Stimulated activated CD4-positive, alpha-beta T cell treated with anti-CD3 and anti-CD28 coated beads, Interleukin-12 subunit alpha, Interleukin-12 subunit beta, amount 100 ng/mL, for 48 hours (primary cell): Measurements from ENCODE around the gene HSF2BP.
"Not testable (repeated sequence)": the region's sequence is repeated elsewhere in the genome, so short reads cannot be mapped to it uniquely, and the experiment has no call there.

ENCODE experiments used
- DNase-seq, 3 donors: peaks; one replicate each; pipeline ENCODE4 v3.0.0-alpha.2; 2020; ENCODE audit warnings: low read depth in 2 of 3, low spot score in 1 of 3

Gene HSF2BP

DNA sequence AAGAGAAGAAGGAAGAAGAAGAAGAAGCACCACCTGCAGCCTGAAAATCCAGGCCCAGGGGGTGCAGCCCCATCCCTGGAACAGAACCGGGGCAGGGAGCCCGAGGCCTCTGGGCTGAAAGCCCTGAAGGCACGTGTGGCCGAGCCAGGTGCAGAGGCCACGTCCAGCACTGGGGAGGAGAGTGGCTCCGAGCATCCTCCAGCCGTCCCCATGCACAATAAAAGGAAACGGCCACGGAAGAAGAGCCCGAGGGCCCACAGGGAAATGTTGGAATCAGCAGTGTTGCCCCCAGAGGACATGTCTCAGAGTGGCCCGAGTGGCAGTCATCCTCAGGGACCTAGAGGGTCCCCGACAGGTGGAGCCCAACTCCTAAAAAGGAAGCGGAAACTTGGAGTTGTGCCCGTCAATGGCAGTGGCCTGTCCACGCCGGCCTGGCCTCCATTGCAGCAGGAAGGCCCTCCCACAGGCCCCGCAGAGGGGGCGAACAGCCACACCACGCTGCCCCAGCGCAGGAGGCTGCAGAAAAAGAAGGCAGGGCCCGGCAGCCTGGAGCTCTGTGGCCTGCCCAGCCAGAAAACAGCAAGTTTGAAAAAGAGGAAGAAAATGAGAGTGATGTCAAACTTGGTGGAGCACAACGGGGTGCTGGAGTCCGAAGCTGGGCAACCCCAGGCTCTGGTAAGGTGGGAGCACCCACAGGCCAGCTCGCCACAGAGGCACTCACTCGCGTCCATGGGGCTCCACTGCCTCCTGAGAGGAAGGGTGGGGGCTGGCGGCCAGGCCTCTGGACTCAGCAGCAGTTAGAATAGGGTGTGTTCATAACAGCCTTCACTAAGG, 28.5 kb upstream of the HSF2BP start:
- DNase-seq, result no peak

DNA sequence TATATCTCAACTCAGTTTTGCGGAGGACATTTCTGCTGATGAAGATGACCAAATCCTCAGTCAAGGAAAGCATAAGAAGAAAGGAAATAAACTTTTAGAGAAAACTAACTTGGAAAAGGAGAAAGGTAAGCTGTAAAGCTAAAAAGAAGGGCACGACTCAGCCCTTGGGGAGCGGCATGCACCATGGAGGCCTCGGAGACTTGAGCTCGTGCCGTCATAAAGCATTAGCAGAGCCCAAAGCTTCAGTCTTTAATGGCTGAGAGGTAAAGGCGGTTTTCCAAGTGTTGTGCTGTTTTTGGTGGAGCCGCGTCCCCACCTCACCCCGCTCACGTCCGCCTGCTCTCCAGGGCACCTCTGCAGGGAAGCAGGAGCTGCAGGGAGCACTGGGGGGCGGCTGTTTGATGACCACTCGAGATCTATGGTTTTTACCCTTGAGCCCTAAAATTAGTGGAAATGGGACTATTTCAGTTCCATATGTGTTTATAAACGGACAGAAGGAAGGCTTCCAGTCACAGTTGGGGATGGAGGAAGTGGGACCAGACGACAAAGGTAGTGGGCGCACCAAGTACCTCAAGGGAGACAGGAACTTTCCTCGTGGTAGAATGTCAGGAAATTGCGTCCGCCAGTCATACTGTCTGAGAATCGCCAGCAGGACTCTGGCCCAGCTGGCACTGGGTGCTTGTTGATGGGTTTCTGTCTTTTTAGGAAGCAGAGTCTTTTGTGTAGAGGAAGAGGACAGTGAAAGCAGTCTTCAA, 27.7 kb upstream of the HSF2BP start:
- no peak for DNase-seq

DNA sequence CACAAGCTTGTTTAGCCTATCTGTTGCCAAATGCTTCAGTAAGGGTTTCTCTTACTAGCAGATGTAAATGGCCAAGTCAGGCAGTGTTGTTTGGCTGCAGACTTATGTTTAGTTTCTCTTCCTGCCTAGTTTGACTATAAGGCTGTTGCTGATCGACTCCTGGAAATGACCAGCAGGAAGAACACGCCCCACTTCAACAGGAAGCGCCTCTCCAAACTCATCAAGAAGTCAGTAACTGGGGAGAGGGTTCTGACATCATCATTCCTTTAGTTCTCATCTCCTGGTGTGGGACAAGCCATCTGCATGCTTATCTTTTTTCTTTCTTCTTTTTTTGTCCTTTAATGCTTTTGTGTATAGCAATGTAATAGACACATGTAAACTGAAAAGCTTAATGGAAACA, 25.1 kb upstream of the HSF2BP start:
- no peak for DNase-seq

DNA sequence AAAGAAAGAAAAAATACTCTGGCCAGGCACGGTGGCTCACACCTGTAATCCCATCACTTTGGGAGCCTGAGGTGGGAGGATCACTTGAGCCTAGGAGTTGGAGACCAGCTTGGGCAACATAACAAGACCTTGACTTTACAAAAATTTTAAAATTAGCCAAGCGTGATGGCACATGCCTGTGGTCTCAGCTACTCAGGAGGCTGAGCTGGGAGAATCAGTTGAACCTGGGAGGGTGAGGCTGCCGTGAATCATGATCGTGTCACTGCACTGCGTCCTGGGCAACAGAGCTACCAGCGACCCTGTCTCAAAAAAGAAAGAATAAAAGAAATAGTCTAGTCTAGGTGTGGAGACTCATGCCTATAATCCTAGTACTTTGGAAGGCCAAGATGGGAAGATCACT, 22.4 kb upstream of the HSF2BP start:
- no peak for DNase-seq

DNA sequence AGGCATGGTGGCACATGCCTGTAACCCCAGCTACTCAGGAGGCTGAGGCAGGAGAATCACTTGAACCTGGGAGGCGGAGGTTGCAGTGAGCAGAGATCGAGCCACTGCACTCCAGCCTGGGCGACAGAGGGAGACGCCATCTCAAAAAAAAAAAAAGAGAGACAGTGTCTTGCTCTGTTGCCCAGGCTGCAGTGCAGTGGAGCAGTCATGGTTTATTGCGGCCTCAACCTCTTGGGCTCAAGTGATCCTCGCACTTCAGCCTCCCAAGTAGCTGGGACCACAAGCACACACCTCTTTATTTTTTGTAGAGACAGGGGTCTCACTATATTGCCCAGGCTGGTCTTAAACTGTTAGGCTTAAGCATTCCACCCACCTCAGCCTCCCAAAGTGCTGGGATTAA, 21.1 kb upstream of the HSF2BP start:
- not testable (repeated sequence) for DNase-seq

DNA sequence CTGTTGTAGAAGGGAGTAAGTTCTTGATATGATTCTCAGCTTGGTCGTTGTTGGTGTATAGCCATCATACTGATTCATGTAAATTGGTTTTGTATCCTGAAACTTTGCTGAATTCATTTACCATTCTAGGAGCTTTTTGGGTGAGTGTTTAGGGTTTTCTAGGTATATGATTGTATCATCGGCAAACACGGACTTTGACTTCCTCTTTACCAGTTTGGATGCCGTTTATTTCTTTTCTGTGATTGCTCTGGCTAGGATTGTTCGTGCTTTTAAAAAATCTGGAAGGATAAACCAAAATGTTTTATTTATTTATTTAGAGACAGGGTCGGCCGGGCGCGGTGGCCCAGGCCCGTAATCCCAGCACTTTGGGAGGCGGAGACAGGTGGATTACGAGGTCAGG, 20.7 kb upstream of the HSF2BP start:
- no peak for DNase-seq

DNA sequence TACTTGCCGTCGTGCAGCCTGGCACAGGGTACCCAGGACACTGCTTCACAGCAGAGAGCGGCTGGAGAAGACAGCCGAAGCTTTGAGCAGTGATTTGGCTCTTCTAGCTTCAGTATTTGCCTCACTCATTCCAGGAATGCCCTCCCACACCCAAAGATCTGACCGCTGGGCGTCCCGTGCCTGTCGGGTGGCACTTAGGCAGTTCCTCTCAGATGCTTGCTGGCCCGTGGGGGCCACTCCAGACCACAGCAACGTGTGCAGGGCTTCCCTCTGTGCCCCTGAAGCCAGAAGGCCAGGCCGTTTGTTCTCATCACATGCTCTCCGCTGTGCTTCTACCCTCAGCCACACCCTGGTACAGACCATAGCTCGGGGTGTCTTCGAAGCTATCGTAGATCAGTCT, 17.1 kb upstream of the HSF2BP start:
- DNase-seq, result no peak

DNA sequence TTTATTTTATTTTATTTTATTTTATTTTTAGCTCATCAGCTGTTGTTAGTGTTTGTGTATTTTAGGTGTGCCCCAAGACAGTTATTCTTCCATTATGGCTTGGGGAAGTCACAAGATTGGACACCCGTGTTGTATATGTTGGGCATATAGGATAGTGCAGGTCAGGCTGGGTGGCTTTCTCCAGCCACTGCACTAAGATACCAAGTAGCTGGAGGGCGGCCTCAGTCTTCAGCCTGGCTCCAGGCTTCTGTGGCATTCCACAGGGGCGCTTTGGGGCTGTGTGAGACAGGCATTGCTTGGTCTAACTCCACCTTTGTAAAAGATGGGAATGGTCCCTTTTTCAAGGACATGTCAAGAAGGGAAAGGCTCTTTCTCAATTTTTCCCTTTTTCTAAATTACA, 16.6 kb upstream of the HSF2BP start:
- no peak for DNase-seq

DNA sequence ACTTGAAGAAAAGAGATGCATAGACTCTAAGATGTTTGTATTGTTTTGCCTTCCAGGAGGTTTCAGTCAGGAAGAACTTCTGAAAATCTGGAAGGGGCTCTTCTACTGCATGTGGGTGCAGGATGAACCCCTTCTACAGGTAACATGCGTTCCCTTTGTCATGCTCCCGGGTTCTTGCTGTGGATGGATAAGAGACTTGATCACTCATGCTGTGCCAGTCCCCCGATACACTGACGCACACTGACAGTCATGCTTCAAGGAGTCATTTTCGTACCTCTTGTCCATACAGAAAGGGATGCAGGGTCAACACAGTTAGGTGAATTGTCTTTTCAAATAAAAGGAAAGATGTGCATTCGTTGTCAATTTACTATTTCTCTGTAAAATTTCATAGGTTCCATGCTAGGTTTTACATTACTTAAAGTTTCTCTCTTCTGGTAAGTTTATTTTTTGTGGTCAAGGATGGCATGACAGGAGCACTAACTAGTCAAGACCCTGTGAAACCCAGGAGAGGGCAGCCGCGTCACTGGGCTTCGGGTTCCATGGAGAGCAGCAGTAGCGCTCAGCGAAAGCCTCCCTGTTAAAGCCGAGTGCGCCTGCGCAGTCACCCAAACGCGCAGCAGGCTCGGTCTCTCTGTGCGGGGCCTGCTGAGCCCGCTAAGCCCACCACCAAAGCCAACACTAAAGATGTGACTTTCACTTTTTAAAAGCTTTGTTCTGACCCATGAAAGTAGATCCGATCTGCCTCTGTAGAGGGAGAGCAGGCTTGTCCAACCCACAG, 10.7 kb upstream of the HSF2BP start:
- no peak for DNase-seq

DNA sequence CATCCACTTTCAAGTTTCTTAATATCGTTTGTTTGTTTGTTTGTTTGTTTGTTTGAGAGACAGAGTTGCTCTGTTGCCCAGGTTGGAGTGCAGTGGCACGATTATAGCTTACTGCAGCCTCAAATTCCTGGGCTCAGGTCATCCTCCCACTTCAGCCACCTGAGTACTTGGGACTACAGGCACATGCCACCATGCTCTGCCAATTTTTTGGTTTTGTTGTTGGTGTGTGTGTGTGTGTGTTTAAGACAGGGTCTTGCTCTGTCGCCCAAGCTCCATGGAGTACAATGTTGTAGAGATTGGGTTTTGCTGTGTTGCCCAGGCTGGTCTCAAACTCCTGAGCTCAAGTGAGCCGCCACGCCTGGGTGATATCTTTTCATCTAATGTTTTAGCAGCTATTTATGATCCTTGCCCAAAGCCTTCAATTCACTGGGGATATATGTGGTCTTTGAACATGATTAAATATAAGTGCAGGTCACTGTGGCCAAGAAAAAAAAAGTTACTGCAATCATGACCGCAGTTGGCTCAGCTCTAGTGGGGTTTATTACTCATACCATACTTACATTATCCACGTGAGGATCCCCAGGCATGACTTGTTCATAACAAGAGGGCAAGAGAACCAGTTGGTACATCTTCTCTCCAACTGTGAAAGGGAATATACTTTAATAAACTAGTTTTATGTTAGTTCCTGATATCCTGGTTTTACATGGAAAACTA, 8.1 kb upstream of the HSF2BP start:
- DNase-seq, result no peak

DNA sequence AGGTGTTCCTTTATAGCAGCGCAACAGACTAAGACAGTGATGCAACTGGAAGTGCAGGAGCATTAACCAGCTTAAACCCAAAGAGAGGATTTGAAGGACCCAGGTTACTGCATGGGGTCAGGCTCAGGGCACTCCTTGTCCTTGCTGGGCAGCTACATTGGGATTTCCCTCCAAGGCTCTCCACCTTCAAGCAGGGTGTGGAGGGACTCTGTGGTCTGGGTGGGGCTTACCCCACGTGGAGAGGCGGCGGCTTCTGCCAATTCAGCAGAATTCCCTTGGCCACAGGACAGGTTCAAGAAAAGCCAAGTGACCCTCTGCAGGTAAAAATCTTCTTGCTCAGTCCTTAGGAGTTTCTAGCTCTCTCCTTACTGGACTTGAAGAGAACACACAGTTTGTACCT, 6.6 kb upstream of the HSF2BP start:
- no peak for DNase-seq

DNA sequence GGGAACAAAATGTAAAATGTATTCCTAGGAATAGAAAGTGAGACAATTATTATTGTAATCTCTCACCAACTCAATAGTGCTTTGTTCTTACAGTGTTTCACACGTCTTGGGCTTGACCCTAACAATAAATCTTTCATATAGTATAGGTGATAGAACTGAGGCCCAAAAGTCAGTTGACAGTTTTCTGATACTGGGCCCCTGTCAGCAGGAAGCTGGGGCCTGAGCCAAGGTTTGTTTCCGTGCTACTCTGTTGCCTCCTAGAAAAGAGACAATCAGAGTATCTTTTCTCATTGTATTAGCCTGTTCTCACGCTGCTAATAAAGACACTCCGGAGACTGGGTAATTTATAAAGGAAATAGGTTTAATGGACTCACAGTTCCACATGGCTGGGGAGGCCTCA, 5.1 kb upstream of the HSF2BP start:
- no peak for DNase-seq

DNA sequence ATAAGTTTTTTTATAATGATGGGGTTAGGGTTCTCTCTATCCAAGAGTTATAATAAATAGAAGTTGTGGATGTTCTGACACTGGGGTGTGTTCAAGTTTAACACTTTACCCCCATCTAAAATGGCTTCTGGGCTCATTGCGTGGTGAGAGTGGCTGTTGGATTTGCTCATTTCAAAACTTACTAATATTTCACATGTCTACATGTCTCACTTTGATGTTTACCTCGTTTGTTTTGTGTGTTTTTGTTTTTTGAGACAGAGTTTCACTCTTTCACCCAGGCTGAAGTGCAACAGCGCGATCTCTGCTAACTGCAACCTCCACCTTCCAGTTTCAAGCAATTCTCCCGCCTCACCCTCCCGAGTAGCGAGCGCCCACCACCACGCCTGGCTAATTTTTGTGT, 3.7 kb upstream of the HSF2BP start:
- no peak for DNase-seq

DNA sequence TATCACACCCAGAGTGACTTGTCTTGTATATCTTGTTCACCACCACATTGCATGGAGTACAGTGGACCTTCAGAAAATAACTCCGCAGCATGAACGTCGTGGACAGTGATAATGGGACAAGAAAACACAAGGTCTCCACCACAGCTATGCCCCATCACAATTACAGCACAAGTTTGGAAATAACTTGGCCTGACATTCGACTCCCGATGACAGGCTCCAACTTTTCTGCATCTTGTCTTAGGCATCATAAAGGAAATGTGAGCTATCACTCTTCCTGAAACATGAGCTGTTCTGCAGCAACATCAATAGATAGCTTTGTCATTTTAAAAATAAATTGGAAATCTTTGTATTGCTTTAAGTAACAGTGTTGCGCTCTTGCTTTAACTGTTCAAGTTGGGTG, 3.0 kb upstream of the HSF2BP start:
- DNase-seq, result no peak

DNA sequence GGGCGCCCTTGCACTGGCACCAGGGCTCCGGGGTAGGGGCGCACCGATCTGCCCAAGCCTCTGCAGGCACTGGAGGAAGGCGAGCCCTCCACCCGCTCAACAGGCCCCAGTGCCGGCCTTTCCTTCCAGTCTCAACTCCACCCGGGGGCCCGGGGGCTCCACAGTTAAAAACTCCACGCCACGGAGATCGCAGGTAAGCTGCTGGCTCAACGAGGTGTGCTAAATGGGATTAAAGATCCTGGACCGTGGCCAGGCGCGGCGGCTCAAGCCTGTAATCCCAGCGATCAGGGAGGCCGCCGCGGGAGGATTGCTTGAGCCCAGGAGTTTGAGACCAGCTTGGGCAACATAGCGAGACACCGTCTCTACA, 536 bp downstream of the HSF2BP start:
- DNase-seq, result no peak

DNA sequence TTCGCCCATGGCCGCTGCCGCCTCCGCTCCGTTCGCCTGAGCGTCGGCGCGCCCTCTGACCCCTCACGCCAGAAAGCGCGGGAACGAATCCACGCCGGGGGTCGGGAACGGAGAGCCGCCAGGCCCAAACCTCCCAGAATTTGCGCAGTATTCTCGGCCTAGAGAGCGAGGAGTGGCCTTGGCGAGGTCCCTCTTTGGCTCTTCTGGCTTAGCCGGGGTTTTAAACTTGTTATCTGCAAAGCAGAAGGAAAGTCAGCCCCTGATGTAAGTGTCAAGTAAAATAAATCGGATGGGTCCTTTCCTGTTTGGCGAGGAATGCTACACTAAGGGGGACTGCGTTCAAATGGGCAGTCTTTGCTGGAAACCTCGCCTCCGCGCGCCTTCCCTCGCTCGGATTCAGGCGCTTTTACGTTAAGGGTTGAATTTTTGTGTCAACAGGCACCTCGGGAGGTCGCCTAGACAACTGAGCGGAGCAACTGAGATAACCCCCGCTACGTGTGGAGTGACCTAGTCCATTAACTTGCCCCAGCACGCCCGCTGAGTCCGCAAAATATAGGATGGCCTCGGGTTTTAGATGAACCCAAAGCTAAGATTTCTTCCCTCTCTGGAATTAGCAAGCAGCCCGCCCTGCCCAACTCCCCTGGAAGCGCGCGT, 1.1 kb downstream of the HSF2BP start:
- DNase-seq, result no peak

DNA sequence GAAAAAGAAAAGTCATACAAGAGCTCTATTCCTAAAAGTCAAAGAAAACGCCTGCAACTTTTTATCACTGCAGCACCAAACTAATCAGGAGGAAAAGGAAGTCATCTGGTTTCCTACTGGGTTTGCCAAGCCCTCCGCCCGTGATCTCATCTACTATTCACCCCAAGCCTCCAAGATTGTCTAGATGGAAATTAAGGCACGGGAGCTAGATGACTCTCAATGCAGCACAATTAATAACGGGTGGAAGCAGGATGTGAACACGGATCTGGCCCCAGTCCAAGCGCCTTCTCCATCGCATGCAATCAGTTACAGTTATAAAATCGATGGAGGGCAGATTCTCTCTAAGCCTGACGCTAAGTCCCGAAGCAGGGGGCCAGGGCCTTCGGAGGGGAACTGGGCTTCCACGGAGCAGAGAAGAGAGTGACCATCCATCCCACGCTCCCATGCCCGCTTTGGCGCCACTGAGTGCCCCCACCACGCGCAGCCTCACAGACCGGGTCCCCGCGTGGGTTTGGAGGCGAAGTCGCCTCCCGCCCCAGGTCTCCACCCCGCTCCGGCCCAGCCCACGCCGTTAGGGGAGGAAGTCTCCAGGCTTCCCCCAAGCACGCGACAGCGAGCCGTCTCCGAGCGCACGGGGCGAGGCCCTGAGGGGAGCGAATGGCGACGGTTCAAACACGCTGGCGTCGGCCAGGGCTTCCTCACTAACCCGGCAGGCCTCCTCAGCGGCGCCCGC, 1.8 kb downstream of the HSF2BP start:
- DNase-seq, result no peak

DNA sequence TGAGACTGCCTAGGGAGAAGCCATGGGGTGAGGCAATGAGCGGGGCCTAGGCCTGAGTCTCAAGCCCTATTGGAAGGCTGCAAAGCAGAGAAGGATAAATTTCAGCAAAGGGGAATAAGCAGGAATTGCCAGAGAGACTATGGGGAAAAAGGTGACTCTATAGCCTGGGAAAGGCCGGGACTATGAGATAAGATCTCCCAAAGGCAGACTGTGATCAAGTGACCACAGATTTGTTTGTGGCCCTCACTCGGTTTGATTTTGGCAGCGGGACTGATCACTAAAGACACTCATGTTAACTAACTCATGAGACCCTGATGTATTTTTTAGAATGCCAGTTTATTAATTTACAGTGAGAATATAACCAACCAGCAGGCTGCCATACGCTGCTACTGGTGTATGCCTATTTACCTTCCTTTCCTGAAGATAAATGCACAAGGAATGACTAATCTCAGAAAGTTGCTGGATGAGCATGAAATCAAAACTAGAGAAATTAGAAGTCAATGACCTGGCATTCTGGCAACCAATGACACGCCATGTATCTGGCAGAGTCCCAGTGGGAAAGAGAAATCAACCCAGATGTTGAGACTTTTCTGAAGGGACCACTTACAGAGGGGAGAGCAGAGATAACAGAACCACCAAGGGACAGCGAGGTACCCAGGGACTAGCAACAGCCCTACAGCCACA, 4.3 kb downstream of the HSF2BP start:
- no peak for DNase-seq

DNA sequence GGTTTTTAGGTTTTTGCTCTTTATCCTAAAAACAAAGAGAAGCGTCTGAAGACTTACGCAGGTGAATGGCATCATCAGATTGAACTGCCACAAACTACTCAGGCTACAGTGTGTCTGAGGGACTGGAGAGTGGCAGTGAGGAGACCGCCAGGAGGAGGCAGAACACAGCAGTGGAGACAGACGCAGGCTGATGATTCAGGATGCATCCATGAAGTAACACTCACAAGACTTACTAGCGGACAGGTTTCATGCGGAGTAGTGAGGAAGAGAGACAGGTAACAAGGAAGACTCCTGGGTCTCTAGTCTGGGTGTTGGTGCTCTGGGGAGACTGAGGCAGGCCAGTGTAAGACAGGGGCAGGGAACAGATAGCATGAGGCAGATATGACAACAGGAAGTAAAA, 5.7 kb downstream of the HSF2BP start:
- no peak for DNase-seq

DNA sequence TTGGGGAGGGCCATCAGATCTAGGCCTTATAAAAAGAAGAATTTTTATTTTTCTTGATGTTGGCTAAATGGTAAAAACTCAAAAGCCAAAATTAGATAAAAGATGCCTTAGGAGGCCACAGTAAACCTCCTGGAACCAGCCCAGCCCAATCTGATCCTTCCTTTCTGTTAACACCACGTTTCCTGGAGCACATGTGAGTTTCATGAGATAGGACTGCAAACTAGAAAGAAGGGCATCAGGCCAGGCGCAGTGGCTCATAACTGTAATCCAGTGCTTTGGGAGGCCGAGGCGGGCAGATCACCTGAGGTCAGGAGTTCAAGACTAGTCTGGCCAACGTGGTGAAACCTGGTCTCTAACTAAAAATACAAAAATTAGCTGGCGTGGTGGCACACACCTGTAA, 6.7 kb downstream of the HSF2BP start:
- no peak for DNase-seq
